ENCODE results near the gene CATSPERZ. TPM values are rescaled to one million over a fixed set of nuclear protein-coding genes. Genes with fewer than 3 reads are reported as not detected.
"Not testable (repeated sequence)": the region's sequence is repeated elsewhere in the genome, so short reads cannot be mapped to it uniquely, and the experiment has no call there.

Gene CATSPERZ
- total RNA-seq, 6 experiments from 2014 or later = not detected

- 100% methylated on average over 2 of the region's 7 CpGs for WGBS (ENCODE audit: insufficient coverage, low coverage, low lambda C conversion rate, missing lambda C conversion rate)
- Histone ChIP-seq H3K27me3 (no peaks in the 10 kb centered on the region), H3K4me3 (no peak overlapping the region), H3K9me3 (no peaks in the 10 kb centered on the region), H3K4me1 (peaks cover 0 to 6% (median 2%) of the 10 kb centered on the region in 4 donors), H3K36me3 (no peaks in the 10 kb centered on the region), H3K27ac (no peak overlapping the region)
- TF ChIP-seq POLR2A (IDR thresholded peaks at IDR 0.05) (no peak), CTCF (IDR thresholded peaks at IDR 0.05) (no peak)
- no peak for DNase-seq
- intact Hi-C loops (cut with DNase I) = no loop called here
- no peak for ATAC-seq
Observed at GRCh38 chr11:64322925-64323260, 22.7 kb downstream of the CATSPERZ start.

GRCh38 chr11:64323373-64323772 is 23.2 kb downstream of the CATSPERZ start:
- no CpG with 5 or more reads among the region's 5 CpGs for WGBS (ENCODE audit: insufficient coverage, low coverage, low lambda C conversion rate, missing lambda C conversion rate)
- DNase-seq (no peak), ATAC-seq (no peak)
- intact Hi-C loops (cut with DNase I) = no loop called here
- no peaks in the 10 kb centered on the region for H3K36me3 ChIP-seq
- H3K27ac ChIP-seq = no peak overlapping the region
- no peaks in the 10 kb centered on the region for H3K27me3 ChIP-seq
- TF ChIP-seq POLR2A (IDR thresholded peaks at IDR 0.05) (no peak), CTCF (IDR thresholded peaks at IDR 0.05) (no peak)
- no peaks in the 10 kb centered on the region for H3K9me3 ChIP-seq
- H3K4me1 ChIP-seq = peaks cover 0 to 6% (median 2%) of the 10 kb centered on the region in 4 donors
- H3K4me3 ChIP-seq = no peak overlapping the region

GRCh38 chr11:64323984-64324383 is 23.8 kb downstream of the CATSPERZ start:
- ATAC-seq; H3K9me3 ChIP-seq; H3K4me1 ChIP-seq; H3K27ac ChIP-seq; H3K36me3 ChIP-seq; H3K4me3 ChIP-seq; DNase-seq; H3K27me3 ChIP-seq; intact Hi-C loops (cut with DNase I): not testable (repeated sequence)
- no CpG with 5 or more reads among the region's 4 CpGs for WGBS (ENCODE audit: insufficient coverage, low coverage, low lambda C conversion rate, missing lambda C conversion rate)

- 89% methylated on average over 8 of the region's 11 CpGs for WGBS (ENCODE audit: insufficient coverage, low coverage, low lambda C conversion rate, missing lambda C conversion rate)
- no peak for DNase-seq
- ATAC-seq = no peak
- Histone ChIP-seq H3K9me3 (no peaks in the 10 kb centered on the region), H3K36me3 (no peaks in the 10 kb centered on the region), H3K4me3 (no peak overlapping the region), H3K27me3 (no peaks in the 10 kb centered on the region), H3K27ac (no peak overlapping the region), H3K4me1 (no peaks in the 10 kb centered on the region)
- TF ChIP-seq CTCF (IDR thresholded peaks at IDR 0.05) (no peak), POLR2A (IDR thresholded peaks at IDR 0.05) (no peak)
- intact Hi-C loops (cut with DNase I) = no loop called here
Observed at GRCh38 chr11:64324692-64325469, 24.7 kb downstream of the CATSPERZ start.

- TF ChIP-seq CTCF (IDR thresholded peaks at IDR 0.05) = no peak
- TF ChIP-seq POLR2A (IDR thresholded peaks at IDR 0.05) = no peak
- Histone ChIP-seq H3K9me3 (no peaks in the 10 kb centered on the region), H3K27ac (no peak overlapping the region), H3K36me3 (no peaks in the 10 kb centered on the region), H3K4me3 (no peak overlapping the region), H3K27me3 (no peaks in the 10 kb centered on the region), H3K4me1 (no peaks in the 10 kb centered on the region)
- DNase-seq = no peak
- WGBS (ENCODE audit: insufficient coverage, low coverage, low lambda C conversion rate, missing lambda C conversion rate) = 67% methylated on average over 1 of the region's 2 CpGs
- ATAC-seq = no peak
- intact Hi-C loops (cut with DNase I) = no loop called here
Observed at GRCh38 chr11:64327375-64327774, 27.2 kb downstream of the CATSPERZ start.

Measured in right lobe of liver (tissue), 6 donors.